IPS-18c (cell line): Measurements from ENCODE around the gene CDH4.
"Not testable (repeated sequence)": the region's sequence is repeated elsewhere in the genome, so short reads cannot be mapped to it uniquely, and the experiment has no call there.

Experiments
- H3K4me3 ChIP-seq: 2 replicates; pipeline ENCODE4 v1.7.0; 2013; ENCODE audit warnings: low read depth, mild to moderate bottlenecking, low read length, moderate library complexity; ENCODE audit not compliant: insufficient read depth
- H3K9me3 ChIP-seq: one replicate; pipeline ENCODE4 v1.6.1; 2013; ENCODE audit warnings: mild to moderate bottlenecking, low read length, moderate library complexity; ENCODE audit not compliant: control insufficient read depth, insufficient read depth

The CDH4 gene

DNA sequence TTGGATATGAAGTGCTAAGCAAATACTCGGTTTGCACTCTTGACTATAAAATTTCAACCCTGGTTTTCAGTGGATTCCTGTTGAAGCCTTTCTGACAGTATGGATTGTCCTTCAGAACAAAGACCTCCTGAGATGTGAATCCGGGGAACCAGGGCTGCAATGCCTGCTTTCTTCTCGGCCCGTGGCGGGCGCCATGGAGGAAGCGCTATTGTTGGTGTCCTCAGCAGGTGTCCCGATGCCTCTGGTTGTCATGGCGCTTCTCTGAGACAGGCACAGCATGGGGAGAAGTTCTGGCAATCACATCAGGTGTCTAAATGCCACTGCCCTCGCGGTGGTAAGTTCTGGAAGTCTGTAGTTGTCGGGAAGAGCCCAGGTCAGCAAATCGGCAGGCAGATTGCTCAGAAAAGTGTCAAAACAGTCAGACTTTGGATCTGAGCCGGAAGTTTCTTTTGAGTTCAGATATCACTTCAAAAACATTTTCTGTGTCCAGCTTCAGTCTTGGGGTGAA is 188.5 kb downstream of the CDH4 start:
- no peaks in the 10 kb centered on the region for H3K9me3 ChIP-seq
- H3K4me3 ChIP-seq = no peak overlapping the region

DNA sequence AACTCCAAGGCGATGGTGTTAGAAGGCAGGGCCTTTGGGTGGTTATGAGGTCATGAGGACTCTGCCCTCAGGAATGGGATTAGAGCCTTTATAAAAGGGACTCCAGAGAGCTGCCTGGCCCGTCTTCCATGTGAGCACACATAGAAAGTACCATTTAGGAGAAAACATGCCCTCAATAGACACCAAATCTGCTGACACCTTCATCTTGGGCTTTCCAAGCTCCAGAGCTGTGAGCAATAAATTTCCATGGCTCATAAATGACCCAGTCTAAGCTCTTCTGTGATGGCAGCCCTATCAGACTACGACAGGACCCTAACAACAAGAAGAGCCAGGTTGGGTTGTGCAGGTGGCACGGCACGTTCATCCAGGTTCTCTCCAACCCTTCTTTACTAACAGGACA is 189.5 kb downstream of the CDH4 start:
- Histone ChIP-seq H3K9me3 (no peaks in the 10 kb centered on the region), H3K4me3 (no peak overlapping the region)

DNA sequence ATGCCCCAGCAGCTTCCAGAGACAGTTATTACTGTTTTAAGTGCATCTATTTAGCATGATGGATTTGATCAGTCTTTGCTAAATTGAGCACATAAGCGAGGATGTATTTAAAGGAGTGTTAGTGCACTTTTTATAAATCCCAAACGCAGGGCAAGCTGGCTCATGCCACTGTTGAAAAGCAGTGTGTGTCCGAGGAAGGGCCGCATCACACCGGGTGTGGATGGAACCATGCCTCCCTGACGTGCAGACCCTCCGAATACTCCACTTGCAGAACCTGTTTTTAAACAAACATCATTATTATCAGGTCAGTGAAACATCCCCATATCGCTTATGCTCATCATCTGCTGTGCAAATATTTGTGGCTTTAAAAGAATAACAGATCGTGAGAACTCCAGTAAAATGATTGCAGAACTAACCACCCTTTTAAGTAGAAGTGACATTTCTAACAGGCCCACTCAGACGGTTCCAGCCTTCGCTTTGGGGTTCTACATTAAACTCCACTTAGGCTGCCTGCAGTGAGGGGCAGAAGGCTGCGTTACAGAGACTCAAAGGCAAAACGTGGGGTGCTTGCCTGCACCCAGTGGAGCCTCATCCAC is 190.1 kb downstream of the CDH4 start:
- H3K9me3 ChIP-seq = no peaks in the 10 kb centered on the region
- H3K4me3 ChIP-seq = 0 out of 2 replicates have a peak overlapping the region, but pooled peaks have one; percentile 22

DNA sequence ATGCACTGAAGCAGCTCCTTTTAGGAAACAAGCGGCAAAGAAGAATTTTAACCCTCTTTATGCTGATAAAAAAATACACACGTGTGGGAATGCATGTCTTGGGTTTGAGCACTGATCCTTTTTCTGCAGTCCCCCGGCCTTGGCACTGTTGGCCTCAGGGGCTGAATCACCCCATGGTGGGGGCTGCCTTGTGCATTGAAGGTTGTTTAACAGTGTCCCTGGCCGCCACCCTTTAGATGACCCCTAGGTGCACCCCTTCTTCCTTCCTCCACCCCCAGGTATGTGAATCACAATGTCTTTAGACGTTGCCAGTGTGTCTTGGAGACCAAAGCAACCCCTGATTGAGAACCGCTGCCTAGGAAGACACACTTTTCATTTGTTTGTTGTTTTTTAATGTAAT is 190.7 kb downstream of the CDH4 start:
- H3K9me3 ChIP-seq = no peaks in the 10 kb centered on the region
- 0 out of 2 replicates have a peak overlapping the region, but pooled peaks have one; percentile 22 for H3K4me3 ChIP-seq

DNA sequence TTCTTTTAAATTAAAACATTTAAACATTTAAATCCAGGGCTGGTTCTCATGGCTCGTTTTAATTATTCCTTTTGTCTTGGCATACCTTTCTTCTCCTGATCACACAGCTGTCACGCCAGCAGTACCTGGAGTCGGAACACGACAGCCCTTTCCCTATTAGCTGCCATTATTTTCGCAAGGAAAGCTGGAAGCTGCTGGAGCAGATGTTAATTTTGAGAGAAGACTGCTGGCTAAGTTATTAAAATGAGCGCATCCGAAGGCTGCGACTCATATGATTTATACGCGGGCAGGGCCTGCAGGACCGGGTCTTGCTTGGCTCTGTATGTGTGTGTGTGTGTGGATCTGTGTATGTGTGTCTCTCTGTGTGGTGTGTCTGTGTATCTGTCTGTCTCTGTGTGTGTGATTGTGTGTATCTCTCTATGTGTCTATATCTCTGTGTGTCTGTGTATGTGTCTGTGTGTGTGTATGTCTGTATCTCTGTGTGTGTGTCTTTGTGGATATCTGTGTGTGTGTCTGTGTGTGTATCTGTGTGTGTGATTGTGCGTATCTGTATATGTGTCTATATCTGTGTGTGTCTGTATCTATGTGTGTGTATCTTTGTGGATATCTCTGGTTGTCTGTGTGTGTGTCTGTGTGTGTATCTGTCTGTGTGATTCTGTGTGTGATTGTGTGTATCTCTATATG is 191.5 kb downstream of the CDH4 start:
- no peaks in the 10 kb centered on the region for H3K9me3 ChIP-seq
- no peak overlapping the region for H3K4me3 ChIP-seq

DNA sequence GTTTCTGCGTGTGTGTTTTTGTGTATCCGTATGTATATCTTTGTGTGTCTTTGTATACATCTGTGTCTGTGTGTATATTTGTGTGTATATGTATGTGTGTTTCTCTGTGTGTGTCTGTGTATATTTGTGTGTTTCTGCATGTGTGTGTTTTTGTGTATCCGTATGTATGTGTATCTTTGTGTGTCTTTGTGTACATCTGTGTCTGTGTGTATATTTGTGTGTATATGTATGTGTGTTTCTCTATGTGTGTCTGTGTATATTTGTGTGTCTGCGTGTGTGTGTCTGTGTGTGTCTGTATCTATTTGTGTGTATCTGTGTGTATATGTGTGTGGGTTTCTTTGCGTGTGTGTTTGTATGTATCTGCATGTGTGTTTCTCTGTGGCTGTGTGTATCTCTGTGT is 192.6 kb downstream of the CDH4 start:
- Histone ChIP-seq H3K4me3 (no peak overlapping the region), H3K9me3 (no peaks in the 10 kb centered on the region)

DNA sequence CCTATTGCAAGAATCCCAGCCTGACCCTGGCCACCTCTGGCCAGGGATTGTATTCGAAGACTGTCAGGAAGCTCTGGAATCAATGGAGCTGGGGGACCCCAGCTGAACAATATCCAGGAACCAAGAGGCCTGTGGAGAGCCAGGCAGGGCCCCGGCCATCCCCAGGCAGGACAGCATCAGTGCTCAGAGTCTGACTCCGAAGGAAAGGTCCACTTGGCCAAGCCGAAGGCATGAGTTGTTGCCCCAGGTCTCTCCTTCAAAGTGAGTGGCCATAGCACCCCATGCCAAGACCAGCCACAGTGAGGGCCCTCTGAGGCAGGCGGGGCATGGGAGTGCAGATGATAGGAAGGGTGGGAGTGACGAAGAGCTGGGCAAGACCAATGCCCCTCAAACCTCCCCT is 193.1 kb downstream of the CDH4 start:
- Histone ChIP-seq H3K4me3 (no peak overlapping the region), H3K9me3 (no peaks in the 10 kb centered on the region)

DNA sequence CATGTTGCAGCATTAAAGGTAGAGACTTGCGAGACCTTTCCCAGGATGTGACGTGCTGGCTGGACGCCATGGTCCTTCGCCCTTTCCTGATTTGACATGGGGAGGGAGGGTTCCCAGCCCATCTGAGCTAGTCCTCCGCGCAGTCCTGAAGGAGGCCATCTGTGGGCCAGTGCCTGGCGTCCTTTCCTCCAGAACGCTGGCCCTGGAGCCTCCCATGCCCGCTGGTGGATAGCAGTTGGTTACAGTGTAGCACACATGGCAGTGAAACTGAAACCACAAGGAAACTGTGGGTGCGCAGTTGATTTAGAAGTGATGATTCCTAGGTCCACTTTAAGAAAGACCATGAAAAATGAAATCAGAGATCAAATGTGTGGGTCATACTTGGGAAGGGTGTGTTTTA is 193.7 kb downstream of the CDH4 start:
- H3K9me3 ChIP-seq = no peaks in the 10 kb centered on the region
- no peak overlapping the region for H3K4me3 ChIP-seq

DNA sequence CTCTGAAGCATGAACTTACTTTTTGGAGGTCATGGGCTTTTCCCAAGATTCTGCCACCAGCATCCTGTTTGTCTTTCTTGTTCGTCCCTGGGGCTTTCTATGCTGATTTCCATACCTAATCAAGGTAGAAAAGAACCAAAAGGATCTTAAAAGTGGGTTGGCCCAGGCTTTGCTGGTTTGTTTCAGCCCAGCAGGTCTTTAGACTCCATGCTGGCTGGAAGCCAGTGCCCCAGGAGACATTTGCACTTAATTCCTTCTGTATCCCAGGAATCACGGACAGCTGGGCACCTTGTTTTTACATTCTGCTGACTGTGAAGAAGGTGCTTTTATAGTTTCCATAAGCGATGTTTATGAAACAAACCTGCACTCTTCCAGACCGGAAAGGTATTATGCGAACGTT is 195.9 kb downstream of the CDH4 start:
- H3K4me3 ChIP-seq = no peak overlapping the region
- no peaks in the 10 kb centered on the region for H3K9me3 ChIP-seq

DNA sequence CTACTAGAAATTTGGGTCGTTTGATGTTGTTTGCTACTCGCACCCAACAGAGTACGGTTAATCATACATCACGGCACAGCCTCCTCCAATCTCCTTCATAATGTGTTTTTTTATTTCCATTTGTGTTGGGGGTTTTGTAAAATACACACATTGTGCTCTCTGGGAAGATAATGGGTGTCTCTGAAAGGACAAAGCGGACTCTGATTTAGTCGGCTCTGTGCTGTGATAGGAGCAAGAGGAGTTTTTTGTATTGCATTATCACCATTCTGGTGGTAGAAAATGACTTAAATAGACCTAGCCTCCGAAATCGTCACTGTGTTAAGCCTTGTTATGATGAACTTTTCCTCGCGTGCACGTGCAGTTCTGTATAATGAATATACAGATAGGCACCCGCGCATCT is 196.3 kb downstream of the CDH4 start:
- no peaks in the 10 kb centered on the region for H3K9me3 ChIP-seq
- H3K4me3 ChIP-seq = no peak overlapping the region

DNA sequence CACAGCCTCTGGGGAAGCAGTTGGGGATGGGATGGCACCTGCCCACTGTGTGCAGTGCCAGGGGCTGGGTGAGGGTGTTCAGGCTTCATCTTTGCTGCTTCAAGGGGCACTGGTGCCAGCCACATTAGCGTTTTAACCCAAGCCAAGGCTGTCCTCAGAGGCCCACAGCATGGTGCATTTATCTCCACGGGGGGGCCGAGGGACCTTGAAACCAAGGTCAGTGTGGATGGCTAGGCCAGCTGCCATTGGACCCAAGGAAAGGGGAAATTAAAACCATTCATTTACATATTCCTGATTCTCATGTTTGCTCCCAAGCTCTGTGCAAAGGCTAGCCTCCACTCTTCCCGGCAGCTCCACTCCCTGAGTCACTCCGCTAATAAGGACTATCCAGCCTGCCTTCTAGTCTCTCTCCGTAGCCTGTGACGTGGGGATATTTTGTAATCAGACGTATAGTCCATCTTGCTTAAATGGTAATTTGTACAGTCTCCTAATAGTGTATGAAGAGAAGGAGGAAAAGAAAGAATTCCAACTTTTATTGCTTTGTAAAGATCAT is 197.1 kb downstream of the CDH4 start:
- H3K9me3 ChIP-seq = no peaks in the 10 kb centered on the region
- H3K4me3 ChIP-seq = no peak overlapping the region

DNA sequence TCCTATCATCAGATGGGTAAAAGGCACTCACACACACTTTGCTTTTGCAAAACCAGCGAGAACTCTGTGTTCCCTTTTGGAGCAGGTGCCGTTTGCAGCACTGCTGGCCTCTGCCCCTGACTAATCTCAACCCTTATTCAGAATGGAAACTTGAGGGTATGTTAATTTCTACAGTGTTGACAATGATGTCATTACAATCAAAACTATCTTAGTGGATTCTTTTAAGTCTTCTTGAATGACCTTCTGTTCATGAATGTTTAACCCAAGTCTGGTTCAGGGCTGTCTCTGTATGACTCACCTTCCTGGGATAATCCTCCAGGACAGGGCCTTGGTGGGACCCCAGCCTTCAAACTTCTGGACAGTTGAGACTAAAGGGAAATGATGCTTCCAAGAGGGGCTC is 197.9 kb downstream of the CDH4 start:
- no peak overlapping the region for H3K4me3 ChIP-seq
- H3K9me3 ChIP-seq = no peaks in the 10 kb centered on the region

DNA sequence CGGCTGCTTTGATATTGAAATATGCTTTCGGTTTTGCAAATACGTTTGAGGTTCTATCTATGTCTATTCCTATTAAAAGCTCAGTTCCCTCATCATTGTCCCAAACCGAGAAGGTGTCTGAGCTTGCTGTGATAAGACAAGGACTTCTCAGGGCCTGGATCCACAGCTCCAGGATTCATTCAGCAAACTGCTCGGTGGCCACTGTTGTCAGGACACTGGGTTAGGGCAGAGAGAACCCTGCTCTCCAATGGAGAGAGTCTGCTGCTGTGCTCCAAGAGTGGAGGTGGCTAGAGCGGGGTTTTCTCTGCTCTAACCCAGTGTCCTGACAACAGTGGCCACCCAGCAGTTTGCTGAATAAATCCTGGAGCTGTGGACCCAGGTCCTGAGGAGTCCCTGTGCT is 198.5 kb downstream of the CDH4 start:
- Histone ChIP-seq H3K9me3 (no peaks in the 10 kb centered on the region), H3K4me3 (no peak overlapping the region)

DNA sequence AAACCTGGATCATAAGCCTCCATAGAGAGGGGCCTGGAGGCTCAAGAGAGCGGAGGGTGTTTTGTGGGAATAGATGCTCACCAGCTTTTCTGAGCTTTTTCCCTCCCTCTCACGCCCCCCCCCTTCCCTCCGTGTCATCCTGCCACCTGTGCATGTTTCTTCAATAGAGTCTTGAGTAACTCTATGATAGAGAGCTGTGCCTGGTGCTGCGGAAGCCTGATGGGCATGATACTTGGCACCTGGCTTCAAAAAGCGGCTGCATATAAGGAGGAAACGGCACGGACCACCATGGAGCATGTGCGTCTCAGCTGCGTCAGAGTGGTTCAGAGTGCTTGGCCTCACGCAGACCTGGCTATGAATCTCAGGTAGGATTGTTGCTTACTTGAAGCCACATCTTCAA is 198.9 kb downstream of the CDH4 start:
- Histone ChIP-seq H3K9me3 (no peaks in the 10 kb centered on the region), H3K4me3 (no peak overlapping the region)

DNA sequence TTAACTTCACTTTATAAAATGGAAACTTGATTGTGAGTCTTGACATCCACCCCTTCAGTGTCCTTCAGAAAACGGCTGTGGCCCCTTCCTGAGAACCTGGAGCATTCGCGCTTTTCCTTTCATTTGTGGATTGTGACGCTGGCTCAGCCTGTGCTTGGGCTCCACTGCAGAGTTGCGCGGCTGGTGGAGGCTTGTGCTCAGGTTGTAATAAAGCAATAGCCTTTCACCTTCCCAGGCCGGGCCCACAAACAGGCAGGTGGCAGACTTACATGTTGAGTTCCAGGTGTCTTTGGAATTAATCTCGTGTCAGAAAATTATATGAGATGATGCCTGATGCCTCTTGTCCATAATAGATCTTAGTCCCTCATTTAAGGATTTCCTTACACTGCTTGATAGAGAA is 199.9 kb downstream of the CDH4 start:
- no peaks in the 10 kb centered on the region for H3K9me3 ChIP-seq
- H3K4me3 ChIP-seq = no peak overlapping the region

DNA sequence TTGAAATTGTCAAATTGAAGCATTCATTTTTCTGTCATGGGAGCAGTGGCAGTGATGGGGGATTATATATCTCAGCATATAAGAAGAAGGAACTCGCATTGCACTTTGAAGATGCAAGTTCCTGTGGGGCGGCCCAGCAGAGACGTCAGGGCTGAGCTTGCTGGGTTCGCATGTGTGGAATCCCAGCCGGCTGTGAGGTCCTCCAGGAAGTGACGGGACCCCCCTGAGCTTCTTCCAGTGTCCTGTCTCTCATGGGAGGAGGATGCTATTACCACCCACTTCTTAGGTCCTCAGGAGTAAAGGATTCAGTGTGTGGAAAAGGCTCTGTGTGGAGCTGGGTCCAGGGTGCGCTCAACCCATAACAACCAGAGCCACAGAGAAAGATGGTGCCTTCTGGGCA is 201.2 kb downstream of the CDH4 start:
- Histone ChIP-seq H3K4me3 (no peak overlapping the region), H3K9me3 (no peaks in the 10 kb centered on the region)

DNA sequence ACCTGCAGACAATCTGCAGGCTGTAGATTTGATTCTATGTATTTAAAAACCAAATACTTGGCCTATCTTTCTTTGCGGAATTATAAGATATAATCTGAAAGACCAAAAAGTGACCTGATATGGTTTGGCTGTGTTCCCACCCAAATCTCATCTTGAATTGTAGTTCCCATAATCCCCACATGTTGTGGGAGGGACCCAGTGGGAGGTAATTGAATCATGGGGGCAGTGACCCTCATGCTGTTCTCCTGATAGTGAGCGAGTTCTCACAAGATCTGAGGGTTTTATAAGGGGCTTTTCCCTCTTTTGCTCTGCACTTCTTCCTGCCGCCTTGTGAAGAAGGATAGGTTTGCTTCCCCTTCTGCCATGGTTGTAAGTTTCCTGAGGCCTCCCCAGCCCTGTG is 201.6 kb downstream of the CDH4 start:
- not testable (repeated sequence) for H3K9me3 ChIP-seq, H3K4me3 ChIP-seq

DNA sequence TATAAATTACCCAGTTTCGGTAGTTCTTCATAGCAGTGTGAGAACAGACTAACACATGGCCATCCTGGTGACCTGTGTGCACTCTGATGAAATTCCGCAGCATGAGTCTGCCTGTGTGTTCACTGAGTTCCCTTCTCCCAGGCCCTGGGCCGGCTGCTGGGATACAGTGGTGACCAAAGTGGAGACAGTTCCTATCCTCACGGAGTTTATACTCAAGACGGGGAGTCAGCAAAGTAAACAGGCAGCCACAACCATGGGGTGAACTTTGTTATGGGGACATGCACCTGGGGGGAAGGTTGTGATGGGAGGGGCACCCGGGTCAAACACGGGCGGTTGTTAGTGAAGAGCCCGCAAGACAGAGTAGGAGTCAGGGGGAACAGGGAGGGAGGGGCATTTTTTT is 202.0 kb downstream of the CDH4 start:
- Histone ChIP-seq H3K9me3 (no peaks in the 10 kb centered on the region), H3K4me3 (no peak overlapping the region)
